GM19238 (cell line): ENCODE measurements around the gene OR11H7.
"Not testable (repeated sequence)": the region's sequence is repeated elsewhere in the genome, so short reads cannot be mapped to it uniquely, and the experiment has no call there.

ENCODE experiments used
- DNase-seq: peaks from one replicate; pipeline ENCODE4 v3.0.0; 2011; ENCODE audit warnings: low spot score; ENCODE audit not compliant: insufficient read length

OR11H7 gene

GRCh38 chr14:20228681-20229080 is at the start of gene OR11H7:
Gene OR11H7, plus strand, starts transcription at chr14:20228981.
- no peak for DNase-seq

- DNase-seq: no peak
These were observed 49.6 kb upstream of the OR11H7 start for GRCh38 chr14:20179218-20179617.

- no peak for DNase-seq
These were observed 48.9 kb upstream of the OR11H7 start for GRCh38 chr14:20179880-20180279.

- DNase-seq: no peak
These were observed 48.3 kb upstream of the OR11H7 start for GRCh38 chr14:20180486-20180885.

- no peak for DNase-seq
These were observed 44.6 kb upstream of the OR11H7 start for GRCh38 chr14:20184181-20184580.

GRCh38 chr14:20190596-20190995 is 38.2 kb upstream of the OR11H7 start, which contains the start of gene OR11G2:
Gene OR11G2, plus strand, starts transcription at chr14:20190896. Its CDS starts 6,542 bp downstream, at chr14:20197438.
- no peak for DNase-seq

- no peak for DNase-seq
These were observed 37.4 kb upstream of the OR11H7 start for GRCh38 chr14:20191396-20191795.

- DNase-seq: no peak
These were observed 34.7 kb upstream of the OR11H7 start for GRCh38 chr14:20194101-20194500.

- DNase-seq: not testable (repeated sequence)
These were observed 33.6 kb upstream of the OR11H7 start for GRCh38 chr14:20195170-20195569.

- DNase-seq: no peak
These were observed 32.9 kb upstream of the OR11H7 start for GRCh38 chr14:20195911-20196310.

- DNase-seq: no peak
These were observed 31.3 kb upstream of the OR11H7 start for GRCh38 chr14:20197459-20197858.

GRCh38 chr14:20198991-20199390 is 29.8 kb upstream of the OR11H7 start:
- DNase-seq: no peak

GRCh38 chr14:20204721-20205120 is 24.1 kb upstream of the OR11H7 start:
- no peak for DNase-seq

GRCh38 chr14:20209595-20209994 is 19.2 kb upstream of the OR11H7 start:
- no peak for DNase-seq

GRCh38 chr14:20212406-20212805 is 16.4 kb upstream of the OR11H7 start:
- DNase-seq: not testable (repeated sequence)

- DNase-seq: no peak
These were observed 13.6 kb upstream of the OR11H7 start for GRCh38 chr14:20215196-20215595.

- no peak for DNase-seq
These were observed 9.7 kb upstream of the OR11H7 start for GRCh38 chr14:20219033-20219432.

GRCh38 chr14:20223410-20223809 is 5.4 kb upstream of the OR11H7 start, which contains the start of gene OR11H6:
Gene OR11H6, plus strand, starts transcription at chr14:20223710. Its CDS starts 0 bp downstream, at chr14:20223710.
- DNase-seq: no peak

GRCh38 chr14:20235415-20235814 is 6.6 kb downstream of the OR11H7 start:
- DNase-seq: not testable (repeated sequence)

- DNase-seq: no peak
These were observed 19.0 kb downstream of the OR11H7 start for GRCh38 chr14:20247646-20248246.

- DNase-seq: no peak
These were observed 33.9 kb downstream of the OR11H7 start for GRCh38 chr14:20262642-20263128.

- not testable (repeated sequence) for DNase-seq
These were observed 35.6 kb downstream of the OR11H7 start for GRCh38 chr14:20264361-20264760.

- no peak for DNase-seq
These were observed 45.3 kb downstream of the OR11H7 start for GRCh38 chr14:20274062-20274461.
